ENCODE results near the gene NLK. TPM values are rescaled to one million over a fixed set of nuclear protein-coding genes. Genes with fewer than 3 reads are reported as not detected.

The NLK gene
- total and polyA plus RNA-seq, 2 of the 4 experiments (the other 2 are of a cell fraction), result 15.3 to 23.3 TPM

- Histone ChIP-seq H3K14ac (replicated peaks; ENCODE audit: low read depth, low read length) (no peak overlapping the region), H2AK9ac (replicated peaks; ENCODE audit: low read depth, low read length, poor library complexity) (no peak overlapping the region), H3K9me1 (ENCODE audit: insufficient read depth, low read length) (peaks cover 8% of the 10 kb centered on the region), H2BK120ac (ENCODE audit: low read depth, low read length) (no peak overlapping the region), H3K9ac (ENCODE audit: low read depth, low read length) (no peak overlapping the region), H3K4ac (ENCODE audit: low read depth, low read length) (no peak overlapping the region), H2AFZ (replicated peaks; ENCODE audit: low read length, poor library complexity) (no peak overlapping the region), H2AK5ac (ENCODE audit: low read depth, low read length) (no peak overlapping the region), H4K91ac (ENCODE audit: insufficient read depth, low read depth, low read length) (no peak overlapping the region), H3K79me1 (ENCODE audit: low read depth in 1 of 2, low read length in 2 of 2) (0 out of 4 replicates have a peak, but pooled peaks cover 0 to 4% of the 10 kb centered on the region in 2 experiments), H4K20me1 (ENCODE audit: insufficient read depth, low read length) (no peaks in the 10 kb centered on the region), H3K4me1 (ENCODE audit: control insufficient read depth, insufficient read depth, low read length) (peaks cover 7% of the 10 kb centered on the region; the same call in 1 of the 2 replicates), H2BK5ac (ENCODE audit: low read depth, low read length, poor library complexity, severe bottlenecking) (no peak overlapping the region), H3K9me3 (ENCODE audit: control insufficient read depth, insufficient read depth, low read length) (no peaks in the 10 kb centered on the region), H3K56ac (ENCODE audit: extremely low read depth, insufficient read depth, low read length) (no peak overlapping the region), H2BK20ac (ENCODE audit: low read depth, low read length) (no peak overlapping the region), H3K36me3 (ENCODE audit: control insufficient read depth, insufficient read depth, low read length) (no peaks in the 10 kb centered on the region), H3K18ac (ENCODE audit: low read depth, low read length) (no peak overlapping the region), H3K27ac (ENCODE audit: insufficient read depth, low read length) (no peak overlapping the region), H3K23ac (ENCODE audit: low read depth, low read length) (no peak overlapping the region), H3K27me3 (ENCODE audit: control insufficient read depth, insufficient read depth, low read length) (no peaks in the 10 kb centered on the region), H4K5ac (ENCODE audit: low read depth, low read length) (no peak overlapping the region), H2BK15ac (ENCODE audit: low read depth, low read length) (no peak overlapping the region), H4K8ac (ENCODE audit: low read depth in 2 of 2, low read length in 2 of 2) (no peak overlapping the region), H3K4me3 (ENCODE audit: insufficient read depth, low read depth, low read length) (no peak overlapping the region), H3K4me2 (ENCODE audit: low read depth, low read length) (no peak overlapping the region)
- dilution Hi-C loops (cut with HindIII; ENCODE audit: low sequenced_read_pairs, unreplicated experiment) (no loop called here), intact Hi-C loops (cut with micrococcal nuclease) (no loop called here), in situ Hi-C loops (cut with MboI; ENCODE audit: low sequenced_read_pairs) (no loop called here)
- no peak for DNase-seq
- ChIA-PET CTCF (interaction anchor here (0.7 to 1.0 kb wide), 2 partner anchors 125 to 151 kb away, joined by 3 to 4 read pairs; no protein-coding TSS in a partner anchor), POLR2A (ENCODE audit: unreplicated experiment) (no interaction called here)
- ATAC-seq (ENCODE audit: low read depth), result no peak
- 92% methylated on average over 2 of the region's 6 CpGs; no CpG with 5 or more reads in 1 of the 2 experiments for WGBS, 2 experiments (ENCODE audit: extremely low coverage in 2 of 2, insufficient read length in 1 of 2)
- no TSS peak for BruUV-seq (replicated peaks)
- TF ChIP-seq MAZ (IDR thresholded peaks at IDR 0.05; ENCODE audit: borderline replicate concordance, low read depth, low read length) (no peak), BHLHE40 (IDR thresholded peaks at IDR 0.05; ENCODE audit: low read depth, low read length) (no peak), ELK1 (IDR thresholded peaks at IDR 0.05; ENCODE audit: borderline replicate concordance, low read depth, low read length) (no peak), NFE2L2 (IDR thresholded peaks at IDR 0.05; ENCODE audit: low read depth, low read length) (no peak), RCOR1 (IDR thresholded peaks at IDR 0.05; ENCODE audit: insufficient replicate concordance, low read length) (no peak), SMC3 (IDR thresholded peaks at IDR 0.05; ENCODE audit: low read depth, low read length) (no peak), CTCF (conservative IDR thresholded peaks at IDR 0.05; ENCODE audit: low read depth, low read length) (no peak), MAFK (IDR thresholded peaks at IDR 0.05; ENCODE audit: low read depth, low read length) (no peak), CEBPB (IDR thresholded peaks at IDR 0.05; ENCODE audit: low read depth, low read length) (no peak), CHD1 (IDR thresholded peaks at IDR 0.05; ENCODE audit: low read depth, low read length) (no peak), RAD21 (IDR thresholded peaks at IDR 0.05; ENCODE audit: low read length) (no peak), USF2 (IDR thresholded peaks at IDR 0.05; ENCODE audit: low read depth, low read length) (no peak), POLR2A (IDR thresholded peaks at IDR 0.05; ENCODE audit: low read depth, low read length) (no peak), MXI1 (IDR thresholded peaks at IDR 0.05; ENCODE audit: borderline replicate concordance, low read depth, low read length) (no peak), FOS (IDR thresholded peaks at IDR 0.05; ENCODE audit: low read depth, low read length) (no peak), RFX5 (IDR thresholded peaks at IDR 0.05; ENCODE audit: low read depth, low read length) (no peak)
Measured at GRCh38 chr17:28031174-28031573, 11.3 kb upstream of the NLK start.

Data from IMR-90 (cell line).